ENCODE data around the gene ITPK1.

GRCh38 chr14:93023802-93024434 lies 91.8 kb downstream of the ITPK1 start:
- TF ChIP-seq CTCF (IDR thresholded peaks at IDR 0.05; ENCODE audit: low read length) = no peak
- no peak for TF ChIP-seq EZH2phosphoT487 (IDR thresholded peaks at IDR 0.05; ENCODE audit: low read length)
